PFSK-1 (cell line): ENCODE data around the gene HLA-DMA.

Experiments used
- FOXP2 ChIP-seq: optimal IDR thresholded peaks from 2 replicates; pipeline ENCODE3; 2011; ENCODE audit warnings: borderline replicate concordance, control low read depth, inconsistent platforms; ENCODE audit not compliant: insufficient read depth; ENCODE audit errors: extremely low read length, extremely low read depth
- POLR2AphosphoS5 ChIP-seq: IDR thresholded peaks from 2 replicates; pipeline ENCODE4 v1.6.1; 2012; ENCODE audit warnings: low read depth, mild to moderate bottlenecking, control low read depth, low read length, moderate library complexity
- SIN3A ChIP-seq: IDR thresholded peaks from 2 replicates; pipeline ENCODE4 v1.6.1; 2012; ENCODE audit warnings: mild to moderate bottlenecking, low read length, moderate library complexity, borderline replicate concordance; ENCODE audit not compliant: insufficient read depth
- TAF1 ChIP-seq: IDR thresholded peaks from 2 replicates; pipeline ENCODE4 v1.6.1; 2012; ENCODE audit warnings: low read length, control low read depth, borderline replicate concordance; ENCODE audit not compliant: insufficient read depth
- TF ChIP-seq, protein P1 (sequence below), 2 experiments: IDR thresholded peaks; 2 replicates each; pipeline versions ENCODE4 v1.6.1 to v1.8.0; 2011 to 2012; ENCODE audit warnings: low read depth in 2 of 2, low read length in 2 of 2, control low read depth in 1 of 2, inconsistent platforms in 1 of 2, mild to moderate bottlenecking in 1 of 2, moderate library complexity in 1 of 2; ENCODE audit not compliant: insufficient read depth in 1 of 2

DNA sequence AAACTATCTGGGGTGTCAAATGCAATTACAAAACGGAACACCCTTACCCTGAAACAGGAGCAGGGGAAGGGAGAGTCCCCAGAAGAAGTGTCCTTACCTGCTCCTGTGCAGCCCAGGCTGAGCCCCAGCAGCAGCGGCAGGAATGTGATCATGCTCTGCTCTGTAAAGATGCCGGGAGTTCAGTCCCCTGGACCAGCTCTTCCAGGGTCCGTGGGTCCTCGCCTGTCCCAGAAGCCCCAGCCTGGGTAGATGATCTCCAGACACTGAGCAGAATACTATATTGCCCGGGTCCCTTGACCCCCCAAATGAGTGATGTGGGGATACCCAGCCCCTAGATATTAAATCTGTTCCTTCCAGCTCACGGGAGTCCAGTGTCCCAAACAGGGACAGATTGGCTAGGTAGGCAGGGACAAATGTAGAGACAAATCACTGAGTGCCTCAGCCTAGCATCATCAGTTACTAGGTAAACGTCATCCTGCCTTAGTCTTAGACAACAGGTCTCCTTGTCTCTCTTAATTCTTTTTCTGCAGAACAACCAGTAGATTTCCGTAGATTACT, 12.2 kb downstream of the HLA-DMA start, which contains the start of gene HLA-DMB:
- TF ChIP-seq POLR2AphosphoS5 (no peak), SIN3A (no peak), TAF1 (no peak), FOXP2 (no peak)
- TF ChIP-seq, protein P1, sequence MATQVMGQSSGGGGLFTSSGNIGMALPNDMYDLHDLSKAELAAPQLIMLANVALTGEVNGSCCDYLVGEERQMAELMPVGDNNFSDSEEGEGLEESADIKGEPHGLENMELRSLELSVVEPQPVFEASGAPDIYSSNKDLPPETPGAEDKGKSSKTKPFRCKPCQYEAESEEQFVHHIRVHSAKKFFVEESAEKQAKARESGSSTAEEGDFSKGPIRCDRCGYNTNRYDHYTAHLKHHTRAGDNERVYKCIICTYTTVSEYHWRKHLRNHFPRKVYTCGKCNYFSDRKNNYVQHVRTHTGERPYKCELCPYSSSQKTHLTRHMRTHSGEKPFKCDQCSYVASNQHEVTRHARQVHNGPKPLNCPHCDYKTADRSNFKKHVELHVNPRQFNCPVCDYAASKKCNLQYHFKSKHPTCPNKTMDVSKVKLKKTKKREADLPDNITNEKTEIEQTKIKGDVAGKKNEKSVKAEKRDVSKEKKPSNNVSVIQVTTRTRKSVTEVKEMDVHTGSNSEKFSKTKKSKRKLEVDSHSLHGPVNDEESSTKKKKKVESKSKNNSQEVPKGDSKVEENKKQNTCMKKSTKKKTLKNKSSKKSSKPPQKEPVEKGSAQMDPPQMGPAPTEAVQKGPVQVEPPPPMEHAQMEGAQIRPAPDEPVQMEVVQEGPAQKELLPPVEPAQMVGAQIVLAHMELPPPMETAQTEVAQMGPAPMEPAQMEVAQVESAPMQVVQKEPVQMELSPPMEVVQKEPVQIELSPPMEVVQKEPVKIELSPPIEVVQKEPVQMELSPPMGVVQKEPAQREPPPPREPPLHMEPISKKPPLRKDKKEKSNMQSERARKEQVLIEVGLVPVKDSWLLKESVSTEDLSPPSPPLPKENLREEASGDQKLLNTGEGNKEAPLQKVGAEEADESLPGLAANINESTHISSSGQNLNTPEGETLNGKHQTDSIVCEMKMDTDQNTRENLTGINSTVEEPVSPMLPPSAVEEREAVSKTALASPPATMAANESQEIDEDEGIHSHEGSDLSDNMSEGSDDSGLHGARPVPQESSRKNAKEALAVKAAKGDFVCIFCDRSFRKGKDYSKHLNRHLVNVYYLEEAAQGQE (IDR thresholded peaks at IDR 0.05; ENCODE audit: insufficient read depth in 1 of 2, low read depth in 2 of 2, low read length in 2 of 2) = no peak
